ENCODE results near the gene ZBTB45. TPM values are rescaled to one million over a fixed set of nuclear protein-coding genes. Genes with fewer than 3 reads are reported as not detected.

The ZBTB45 gene
- total and polyA plus RNA-seq, 2 donors (not counting 1 experiment from before 2014, with no cell fraction given): 12.6 to 20.9 TPM

DNA sequence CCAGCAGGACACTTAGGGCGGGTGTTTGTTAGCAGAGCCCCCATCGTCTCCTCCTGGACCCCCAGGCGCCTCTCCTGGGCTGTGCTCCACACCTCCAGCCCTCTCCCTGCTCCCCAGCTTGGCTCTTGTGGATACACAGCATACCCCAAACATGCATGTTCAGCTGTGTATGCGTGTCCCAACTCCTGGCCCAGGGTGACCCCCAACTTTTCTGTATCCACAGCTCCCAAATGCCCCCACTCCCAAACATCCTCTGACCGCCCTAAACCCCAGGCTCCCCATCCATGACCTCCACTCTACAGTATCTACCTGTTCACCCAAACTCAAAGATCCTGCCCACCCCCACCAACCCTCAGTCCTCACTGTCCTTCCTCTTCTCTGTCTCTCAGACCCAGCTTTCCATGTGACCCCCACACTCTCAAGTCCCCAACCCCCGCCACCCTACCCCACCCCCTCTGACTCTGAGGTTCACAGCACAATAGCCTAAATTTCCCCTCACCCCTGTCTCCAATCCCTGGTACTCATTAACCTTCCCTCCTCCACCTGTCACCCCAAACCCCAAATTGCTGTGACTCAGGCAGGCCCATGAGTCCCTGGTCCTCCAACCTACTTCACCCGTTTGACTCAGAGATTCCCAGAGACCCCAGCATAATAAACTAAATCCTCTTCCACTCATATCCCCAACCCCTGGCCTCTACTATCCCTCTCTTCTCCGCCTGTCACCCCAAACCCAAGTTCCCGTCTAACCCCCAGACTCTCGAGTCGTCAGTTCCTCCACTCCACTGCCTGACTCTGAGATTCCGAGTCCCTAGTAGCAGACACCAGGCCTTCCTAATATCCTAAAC is 37.8 kb upstream of the ZBTB45 start:
- peak overlapping the region; percentile 96 for H3K4me3 Mint-ChIP-seq
- no peak for TF ChIP-seq EZH2 (IDR thresholded peaks at IDR 0.05; ENCODE audit: borderline replicate concordance, insufficient read depth, low read depth, low read length, poor library complexity, severe bottlenecking)
- TF ChIP-seq, protein P1, sequence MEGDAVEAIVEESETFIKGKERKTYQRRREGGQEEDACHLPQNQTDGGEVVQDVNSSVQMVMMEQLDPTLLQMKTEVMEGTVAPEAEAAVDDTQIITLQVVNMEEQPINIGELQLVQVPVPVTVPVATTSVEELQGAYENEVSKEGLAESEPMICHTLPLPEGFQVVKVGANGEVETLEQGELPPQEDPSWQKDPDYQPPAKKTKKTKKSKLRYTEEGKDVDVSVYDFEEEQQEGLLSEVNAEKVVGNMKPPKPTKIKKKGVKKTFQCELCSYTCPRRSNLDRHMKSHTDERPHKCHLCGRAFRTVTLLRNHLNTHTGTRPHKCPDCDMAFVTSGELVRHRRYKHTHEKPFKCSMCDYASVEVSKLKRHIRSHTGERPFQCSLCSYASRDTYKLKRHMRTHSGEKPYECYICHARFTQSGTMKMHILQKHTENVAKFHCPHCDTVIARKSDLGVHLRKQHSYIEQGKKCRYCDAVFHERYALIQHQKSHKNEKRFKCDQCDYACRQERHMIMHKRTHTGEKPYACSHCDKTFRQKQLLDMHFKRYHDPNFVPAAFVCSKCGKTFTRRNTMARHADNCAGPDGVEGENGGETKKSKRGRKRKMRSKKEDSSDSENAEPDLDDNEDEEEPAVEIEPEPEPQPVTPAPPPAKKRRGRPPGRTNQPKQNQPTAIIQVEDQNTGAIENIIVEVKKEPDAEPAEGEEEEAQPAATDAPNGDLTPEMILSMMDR (IDR thresholded peaks at IDR 0.05): no peak
- Histone ChIP-seq H3K27ac (ENCODE audit: low read length in 2 of 2) (peak overlapping the region; percentile 85 to 98), H3K79me2 (ENCODE audit: control insufficient read depth, insufficient read depth, low read length) (peaks cover 43% of the 10 kb centered on the region), H4K20me1 (ENCODE audit: control insufficient read depth, insufficient read depth, low read length, poor library complexity, severe bottlenecking) (peaks cover 9% of the 10 kb centered on the region), H2AFZ (ENCODE audit: insufficient read depth, low read depth, low read length, poor library complexity, severe bottlenecking) (peak overlapping the region; percentile 55), H3K4me2 (replicated peaks; ENCODE audit: low read depth, low read length, poor library complexity, severe bottlenecking) (peak overlapping the region; percentile 97), H3K36me3 (replicated peaks in 1 of 2; ENCODE audit: control extremely low read depth in 1 of 2, control insufficient read depth in 1 of 2, extremely low read depth in 1 of 2, insufficient read depth in 2 of 2, low read length in 1 of 2) (peaks cover 4 to 17% of the 10 kb centered on the region in 2 experiments), H3K27me3 (replicated peaks in 1 of 4; ENCODE audit: control extremely low read depth in 1 of 4, control insufficient read depth in 3 of 4, insufficient read depth in 4 of 4, low read length in 3 of 4) (no peaks in the 10 kb centered on the region), H3K9me3 (ENCODE audit: control extremely low read depth in 1 of 3, control insufficient read depth in 2 of 3, insufficient read depth in 1 of 3, low read length in 2 of 3) (peaks cover 0 to 9% (median 0%) of the 10 kb centered on the region in 3 donors), H3K4me1 (ENCODE audit: control insufficient read depth in 2 of 2, insufficient read depth in 2 of 2, low read length in 2 of 2) (peaks cover 42 to 60% of the 10 kb centered on the region in 2 donors), H3K4me3 (ENCODE audit: control extremely low read depth in 1 of 5, extremely low read depth in 1 of 5, insufficient read depth in 1 of 5, low read depth in 2 of 5, low read length in 4 of 5) (peak overlapping the region; percentile 67 to 95 (median 76)), H3K9ac (ENCODE audit: low read length) (peak overlapping the region; percentile 90)
- DNase-seq (no peak), ATAC-seq (ENCODE audit: low read depth) (no peak)
- 38% methylated on average over 12 of the region's 12 CpGs for WGBS (ENCODE audit: insufficient coverage)
- ChIA-PET CTCF (interaction anchor here (1.2 kb wide), 1 partner anchor 37 kb away, joined by 4 read pairs; no protein-coding TSS in a partner anchor), POLR2A (interaction anchor here (2.3 kb wide), 1 partner anchor 38 kb away, joined by 12 read pairs; the partner anchor contains the start of gene ZBTB45)
- H3K9me3 Mint-ChIP-seq (ENCODE audit: insufficient read depth): no peaks in the 10 kb centered on the region
- H3K4me1 Mint-ChIP-seq: peaks cover 74% of the 10 kb centered on the region
- H3K27ac Mint-ChIP-seq: peak overlapping the region; percentile 98
- H3K27me3 Mint-ChIP-seq: no peaks in the 10 kb centered on the region
- intact Hi-C loops (cut with micrococcal nuclease): loop anchor here (1.0 kb wide), 1 partner anchor 195 kb away; the partner anchor contains the start of gene ZNF497
